Limb (tissue), 2 donors: ENCODE data around the gene SLC31A2.
A peak's percentile ranks its signal among the peaks of the same experiment; 100 is the strongest.
"Not testable (repeated sequence)": the region's sequence is repeated elsewhere in the genome, so short reads cannot be mapped to it uniquely, and the experiment has no call there.

Experiments used
- DNase-seq, 2 donors: peaks; one replicate each; pipeline ENCODE4 v3.0.0-alpha.2; 2016; ENCODE audit errors: extremely low spot score in 2 of 2

SLC31A2 gene

GRCh38 chr9:113150670-113151611 is at the start of gene SLC31A2:
TSS of gene SLC31A2 (plus strand) at chr9:113151007. CDS start at chr9:113151075, 68 bp downstream.
- DNase-seq, result peak; percentile 83 to 92

GRCh38 chr9:113105345-113105744 is 45.5 kb upstream of the SLC31A2 start:
- not testable (repeated sequence) for DNase-seq

GRCh38 chr9:113111065-113111951 is 39.5 kb upstream of the SLC31A2 start:
- not testable (repeated sequence) for DNase-seq

- DNase-seq, result not testable (repeated sequence)
Observed at GRCh38 chr9:113112706-113113510, 37.9 kb upstream of the SLC31A2 start.

- not testable (repeated sequence) for DNase-seq
Observed at GRCh38 chr9:113118829-113119228, 32.0 kb upstream of the SLC31A2 start.

- DNase-seq, result no peak
Observed at GRCh38 chr9:113125386-113126035, 25.3 kb upstream of the SLC31A2 start.

GRCh38 chr9:113129466-113129865 is 21.3 kb upstream of the SLC31A2 start:
- DNase-seq, result no peak

- no peak for DNase-seq
Observed at GRCh38 chr9:113129884-113130283, 20.9 kb upstream of the SLC31A2 start.

GRCh38 chr9:113131689-113132151 is 19.1 kb upstream of the SLC31A2 start:
- peak in 1 of 2 donors; percentile 20 for DNase-seq

- DNase-seq, result no peak
Observed at GRCh38 chr9:113137196-113138168, 13.3 kb upstream of the SLC31A2 start.

GRCh38 chr9:113138760-113139159 is 12.0 kb upstream of the SLC31A2 start:
- no peak for DNase-seq

- no peak for DNase-seq
Observed at GRCh38 chr9:113139225-113139829, 11.5 kb upstream of the SLC31A2 start.

- DNase-seq, result no peak
Observed at GRCh38 chr9:113139953-113140352, 10.9 kb upstream of the SLC31A2 start.

- not testable (repeated sequence) for DNase-seq
Observed at GRCh38 chr9:113140896-113141295, 9.9 kb upstream of the SLC31A2 start.

GRCh38 chr9:113143432-113144227 is 7.2 kb upstream of the SLC31A2 start:
- no peak for DNase-seq

- no peak for DNase-seq
Observed at GRCh38 chr9:113148372-113148705, 2.5 kb upstream of the SLC31A2 start.

- no peak for DNase-seq
Observed at GRCh38 chr9:113148781-113149510, 1.9 kb upstream of the SLC31A2 start.
